Mammary epithelial cell (primary cell): ENCODE data around the gene POLD3.

Experiments used
- EZH2 ChIP-seq: IDR thresholded peaks from 2 replicates; pipeline ENCODE4 v1.6.1; 2012; ENCODE audit warnings: low read length, inconsistent platforms, borderline replicate concordance
- TF ChIP-seq, protein P1 (sequence below), 2 donors: IDR thresholded peaks in 1 of 2; conservative IDR thresholded peaks in 1 of 2; 2 replicates each; pipeline ENCODE4 v1.5.1; 2011 to 2012; ENCODE audit warnings: inconsistent platforms in 2 of 2, low read length in 2 of 2, mild to moderate bottlenecking in 2 of 2, control low read depth in 1 of 2, low read depth in 1 of 2; ENCODE audit not compliant: insufficient read depth in 1 of 2; ENCODE audit errors: extremely low read depth in 1 of 2

- TF ChIP-seq, protein P1, sequence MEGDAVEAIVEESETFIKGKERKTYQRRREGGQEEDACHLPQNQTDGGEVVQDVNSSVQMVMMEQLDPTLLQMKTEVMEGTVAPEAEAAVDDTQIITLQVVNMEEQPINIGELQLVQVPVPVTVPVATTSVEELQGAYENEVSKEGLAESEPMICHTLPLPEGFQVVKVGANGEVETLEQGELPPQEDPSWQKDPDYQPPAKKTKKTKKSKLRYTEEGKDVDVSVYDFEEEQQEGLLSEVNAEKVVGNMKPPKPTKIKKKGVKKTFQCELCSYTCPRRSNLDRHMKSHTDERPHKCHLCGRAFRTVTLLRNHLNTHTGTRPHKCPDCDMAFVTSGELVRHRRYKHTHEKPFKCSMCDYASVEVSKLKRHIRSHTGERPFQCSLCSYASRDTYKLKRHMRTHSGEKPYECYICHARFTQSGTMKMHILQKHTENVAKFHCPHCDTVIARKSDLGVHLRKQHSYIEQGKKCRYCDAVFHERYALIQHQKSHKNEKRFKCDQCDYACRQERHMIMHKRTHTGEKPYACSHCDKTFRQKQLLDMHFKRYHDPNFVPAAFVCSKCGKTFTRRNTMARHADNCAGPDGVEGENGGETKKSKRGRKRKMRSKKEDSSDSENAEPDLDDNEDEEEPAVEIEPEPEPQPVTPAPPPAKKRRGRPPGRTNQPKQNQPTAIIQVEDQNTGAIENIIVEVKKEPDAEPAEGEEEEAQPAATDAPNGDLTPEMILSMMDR (conservative IDR thresholded peaks at IDR 0.05 in 1 of 2, IDR thresholded peaks at IDR 0.05 in 1 of 2; ENCODE audit: extremely low read depth in 1 of 2, insufficient read depth in 1 of 2, low read depth in 1 of 2, low read length in 2 of 2), result no peak
- no peak for TF ChIP-seq EZH2
Measured at GRCh38 chr11:74581954-74582547, 10.3 kb upstream of the POLD3 start.
